ENCODE measurements around the gene ANKRD23. TPM values are rescaled to one million over a fixed set of nuclear protein-coding genes. Genes with fewer than 3 reads are reported as not detected.
A peak's percentile ranks its signal among the peaks of the same experiment; 100 is the strongest.

ANKRD23 gene
- total RNA-seq, 1 experiment from 2014 or later: 7.5 TPM

- TF ChIP-seq CTCF (IDR thresholded peaks at IDR 0.05; ENCODE audit: unreplicated experiment): no peak
- DNase-seq: peak; percentile 62
- H3K27ac Mint-ChIP-seq (ENCODE audit: unreplicated experiment): no peak overlapping the region
- BruUV-seq (replicated peaks): no TSS peak
- H3K4me3 Mint-ChIP-seq (ENCODE audit: low read depth, unreplicated experiment): peak overlapping the region; percentile 77
- intact Hi-C loops (cut with micrococcal nuclease; ENCODE audit: unreplicated experiment): loop anchor here (5.0 to 10.0 kb wide), 3 partner anchors 57 to 265 kb away; partner anchors contain the start of genes CNNM4 and KANSL3
- CTCF ChIA-PET: interaction anchor here (0.8 to 1.2 kb wide), 3 partner anchors 39 to 293 kb away, joined by 3 to 4 read pairs (median 3); partner anchors contain the start of genes ANKRD36, ANKRD39 and CNNM4
- peaks cover 54% of the 10 kb centered on the region for H3K36me3 Mint-ChIP-seq (ENCODE audit: insufficient read depth, unreplicated experiment)
- peaks cover 43% of the 10 kb centered on the region for H3K4me1 Mint-ChIP-seq (ENCODE audit: low read depth, unreplicated experiment)
- H3K9me3 Mint-ChIP-seq (ENCODE audit: low read depth, unreplicated experiment): no peaks in the 10 kb centered on the region
- no peaks in the 10 kb centered on the region for H3K27me3 Mint-ChIP-seq (ENCODE audit: unreplicated experiment)
These were observed 24.5 kb downstream of the ANKRD23 start for GRCh38 chr2:96819128-96819875.

- peak overlapping the region; percentile 38 for H3K27ac Mint-ChIP-seq (ENCODE audit: unreplicated experiment)
- H3K4me1 Mint-ChIP-seq (ENCODE audit: low read depth, unreplicated experiment): peaks cover 43% of the 10 kb centered on the region
- intact Hi-C loops (cut with micrococcal nuclease; ENCODE audit: unreplicated experiment): loop anchor here (5.0 to 10.0 kb wide), 3 partner anchors 56 to 263 kb away; partner anchors contain the start of genes CNNM4 and KANSL3
These were observed 25.9 kb downstream of the ANKRD23 start for GRCh38 chr2:96817882-96818281.

GRCh38 chr2:96816836-96817702 is 26.8 kb downstream of the ANKRD23 start:
- DNase-seq: peak; percentile 14
- CTCF ChIA-PET: interaction anchor here (0.6 to 1.4 kb wide), 3 partner anchors 41 to 53 kb away, joined by 3 to 5 read pairs (median 4); partner anchors contain the start of gene ANKRD39
- BruUV-seq (replicated peaks): no TSS peak
- intact Hi-C loops (cut with micrococcal nuclease; ENCODE audit: unreplicated experiment): loop anchor here (5.0 to 10.0 kb wide), 3 partner anchors 55 to 262 kb away; partner anchors contain the start of genes CNNM4 and KANSL3
- peaks cover 54% of the 10 kb centered on the region for H3K36me3 Mint-ChIP-seq (ENCODE audit: insufficient read depth, unreplicated experiment)
- H3K9me3 Mint-ChIP-seq (ENCODE audit: low read depth, unreplicated experiment): no peaks in the 10 kb centered on the region
- peak overlapping the region; percentile 77 for H3K4me3 Mint-ChIP-seq (ENCODE audit: low read depth, unreplicated experiment)
- no peak for TF ChIP-seq CTCF (IDR thresholded peaks at IDR 0.05; ENCODE audit: unreplicated experiment)
- H3K27me3 Mint-ChIP-seq (ENCODE audit: unreplicated experiment): no peaks in the 10 kb centered on the region
- H3K4me1 Mint-ChIP-seq (ENCODE audit: low read depth, unreplicated experiment): peaks cover 43% of the 10 kb centered on the region
- peak overlapping the region; percentile 38 for H3K27ac Mint-ChIP-seq (ENCODE audit: unreplicated experiment)

More at GRCh38 chr2:96817882-96818281, 25.9 kb downstream of the ANKRD23 start:
- TF ChIP-seq CTCF (IDR thresholded peaks at IDR 0.05; ENCODE audit: unreplicated experiment): no peak
- Mint-ChIP-seq H3K9me3 (ENCODE audit: low read depth, unreplicated experiment) (no peaks in the 10 kb centered on the region), H3K36me3 (ENCODE audit: insufficient read depth, unreplicated experiment) (peaks cover 54% of the 10 kb centered on the region), H3K4me3 (ENCODE audit: low read depth, unreplicated experiment) (peak overlapping the region; percentile 77), H3K27me3 (ENCODE audit: unreplicated experiment) (no peaks in the 10 kb centered on the region)
- BruUV-seq (replicated peaks): no TSS peak
- DNase-seq: no peak
- CTCF ChIA-PET: interaction anchor here (0.6 to 1.1 kb wide), 3 partner anchors 40 to 295 kb away, joined by 3 read pairs; partner anchors contain the start of genes ANKRD36 and ANKRD39
